BLaER1 treated with 17β-estradiol and CSF1 and Interleukin-3, amounts not matched to agents 10 nM and 100 nM (cell line): Measurements from ENCODE around the gene EDC3.

Experiments
- H3K27ac ChIP-seq, 11 experiments: shearing (Covaris generic); formaldehyde crosslinking; 2 replicates each; pipeline ENCODE4 v1.8.1; 2022
- H3K27me3 ChIP-seq, 11 experiments: shearing (Covaris generic); formaldehyde crosslinking; 2 replicates each; pipeline ENCODE4 v1.8.1; 2022
- H3K36me3 ChIP-seq, 11 experiments: shearing (Covaris generic); formaldehyde crosslinking; 2 replicates each; pipeline ENCODE4 v1.8.1; 2022
- H3K4me1 ChIP-seq, 10 experiments: shearing (Covaris generic); formaldehyde crosslinking; 2 replicates each; pipeline ENCODE4 v1.8.1; 2022
- H3K4me2 ChIP-seq, 11 experiments: shearing (Covaris generic); formaldehyde crosslinking; 2 replicates each; pipeline ENCODE4 v1.8.1; 2022
- H3K4me3 ChIP-seq, 10 experiments: shearing (Covaris generic); formaldehyde crosslinking; 2 replicates each; pipeline ENCODE4 v1.8.1; 2022
- H3K9ac ChIP-seq, 11 experiments: shearing (Covaris generic); formaldehyde crosslinking; 2 replicates each; pipeline ENCODE4 v1.8.1; 2022
- H3K9me3 ChIP-seq, 11 experiments: shearing (Covaris generic); formaldehyde crosslinking; replicated peaks in 1 of 11; 2 replicates each; pipeline ENCODE4 v1.8.1; 2022
- H4K20me1 ChIP-seq, 11 experiments: shearing (Covaris generic); formaldehyde crosslinking; 2 replicates each; pipeline ENCODE4 v1.8.1; 2022
- Cebpa-rat ChIP-seq, 11 experiments: shearing (Covaris generic); IDR thresholded peaks; 2 replicates each; pipeline ENCODE4 v1.8.1; 2022

Gene EDC3

DNA sequence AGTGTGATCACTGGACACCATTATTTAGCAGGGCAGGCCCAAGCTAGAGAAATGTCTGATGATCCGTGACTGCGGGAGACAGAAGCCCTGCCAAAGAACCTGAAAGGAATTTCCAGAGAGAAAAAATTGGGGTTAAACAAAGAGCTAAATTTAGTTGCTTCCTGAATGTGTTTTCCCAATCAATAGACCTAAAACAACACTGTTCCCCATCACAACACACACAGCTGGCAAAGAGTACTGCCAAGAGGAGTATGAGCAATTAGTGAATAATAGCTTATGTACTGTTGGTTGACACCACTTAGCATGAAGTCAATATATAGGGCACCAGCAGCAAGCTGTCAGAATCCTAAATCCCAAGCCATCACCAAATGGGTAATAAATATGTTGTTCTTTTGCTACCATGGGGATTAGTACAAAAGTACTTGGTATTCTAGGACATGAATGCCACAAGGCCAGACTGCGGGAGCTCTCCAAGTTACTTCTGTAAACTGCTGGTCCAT lies 44.5 kb downstream of the EDC3 start:
- H3K4me1 ChIP-seq, result peaks cover 38 to 63% (median 59%) of the 10 kb centered on the region in 10 experiments
- peaks cover 66 to 100% (median 96%) of the 10 kb centered on the region in 11 experiments; a peak in 21 of 22 replicates for H4K20me1 ChIP-seq
- TF ChIP-seq Cebpa-rat (IDR thresholded peaks at IDR 0.05), result no peak
- peaks cover 21 to 65% (median 31%) of the 10 kb centered on the region in 11 experiments; a peak in 21 of 22 replicates for H3K36me3 ChIP-seq
- H3K4me3 ChIP-seq, result no peak overlapping the region
- H3K27me3 ChIP-seq, result no peaks in the 10 kb centered on the region
- H3K9ac ChIP-seq, result no peak overlapping the region
- H3K4me2 ChIP-seq, result peak overlapping the region in 9 of 11 experiments; percentile 6 to 84 (median 75); a peak in 16 of 22 replicates
- no peak overlapping the region for H3K27ac ChIP-seq
- H3K9me3 ChIP-seq, result no peaks in the 10 kb centered on the region

DNA sequence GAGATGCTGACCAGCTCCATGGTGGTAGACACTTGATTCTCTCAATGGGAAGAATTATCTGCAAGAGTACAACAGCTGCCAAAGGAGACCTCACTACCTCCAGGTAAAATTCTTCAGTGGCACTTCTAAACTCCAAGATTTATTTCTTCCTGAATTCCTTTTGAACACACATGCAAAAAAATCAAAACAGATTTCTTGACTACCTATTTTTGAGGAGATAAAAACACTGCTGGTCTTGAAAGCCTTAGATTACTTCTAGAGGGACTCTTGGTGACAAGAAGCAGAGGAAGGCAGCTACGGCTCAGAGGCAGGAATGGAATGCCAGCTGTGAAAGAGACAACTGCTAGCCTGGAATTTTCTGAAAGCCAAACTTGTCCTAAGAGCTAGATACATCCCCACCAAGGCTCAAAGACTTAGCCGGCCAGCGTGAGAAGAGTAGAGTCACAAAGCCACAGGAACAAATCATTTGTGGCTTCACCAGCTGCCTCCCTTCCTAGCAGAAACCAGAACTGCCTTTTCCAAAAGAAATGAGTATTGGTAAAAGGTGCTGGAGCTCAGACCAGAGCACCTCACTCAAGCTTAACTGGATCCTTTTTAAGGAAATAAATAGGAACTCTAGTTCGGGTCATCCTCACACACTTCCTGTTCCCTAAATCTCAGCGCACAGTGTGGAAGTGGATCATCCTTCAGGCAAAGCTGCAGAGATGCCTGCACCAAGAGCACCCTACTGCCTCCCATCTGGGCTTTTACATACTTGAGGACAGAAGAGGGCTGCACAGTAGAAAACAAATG lies 47.6 kb downstream of the EDC3 start:
- Histone ChIP-seq H3K36me3 (peaks cover 24 to 74% (median 48%) of the 10 kb centered on the region in 11 experiments), H3K4me3 (no peak overlapping the region), H3K4me2 (peak overlapping the region in 2 of 11 experiments; percentile 20 to 28; a peak in 2 of 22 replicates), H3K9ac (no peak overlapping the region), H3K27ac (no peak overlapping the region), H3K9me3 (no peaks in the 10 kb centered on the region), H3K4me1 (peaks cover 19 to 33% (median 30%) of the 10 kb centered on the region in 10 experiments), H4K20me1 (peaks cover 50 to 97% (median 87%) of the 10 kb centered on the region in 11 experiments; a peak in 21 of 22 replicates), H3K27me3 (no peaks in the 10 kb centered on the region)
- TF ChIP-seq Cebpa-rat (IDR thresholded peaks at IDR 0.05), result no peak

DNA sequence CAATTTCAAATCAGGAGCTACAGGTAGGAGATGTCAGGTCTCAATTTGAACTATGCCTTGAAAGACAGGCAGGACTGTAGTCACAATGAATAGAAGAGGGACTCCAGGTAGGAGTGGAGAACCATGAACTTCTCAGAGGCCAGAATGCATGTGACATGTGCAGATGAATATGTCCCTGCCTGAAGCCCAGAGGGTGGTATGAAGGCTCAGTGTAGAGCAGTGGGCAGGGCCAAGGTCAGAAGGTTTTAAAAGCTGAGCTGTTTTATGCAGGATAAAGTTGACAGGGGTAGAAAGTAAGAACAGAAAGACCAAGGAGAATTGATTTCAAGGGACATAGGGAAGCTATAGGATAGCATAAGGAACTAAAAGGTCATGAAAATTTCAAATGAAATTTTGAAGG lies 49.3 kb downstream of the EDC3 start:
- H3K27me3 ChIP-seq, result no peaks in the 10 kb centered on the region

GRCh38 chr15:74643665-74644204 lies 52.1 kb downstream of the EDC3 start:
- peaks cover 0 to 15% (median 0%) of the 10 kb centered on the region in 10 experiments; a peak in 7 of 20 replicates for H3K4me1 ChIP-seq
- H4K20me1 ChIP-seq, result peaks cover 65 to 97% (median 87%) of the 10 kb centered on the region in 11 experiments; a peak in 21 of 22 replicates
- no peaks in the 10 kb centered on the region for H3K9me3 ChIP-seq
- H3K36me3 ChIP-seq, result peaks cover 40 to 89% (median 77%) of the 10 kb centered on the region in 11 experiments
- peak overlapping the region in 2 of 11 experiments; percentile 5 to 14; a peak in 1 of 22 replicates for H3K9ac ChIP-seq
- H3K27me3 ChIP-seq, result no peaks in the 10 kb centered on the region
- no peak overlapping the region for H3K4me2 ChIP-seq
- H3K4me3 ChIP-seq, result no peak overlapping the region
- peak overlapping the region in 1 of 11 experiments; percentile 14; a peak in 1 of 22 replicates for H3K27ac ChIP-seq
- TF ChIP-seq Cebpa-rat (IDR thresholded peaks at IDR 0.05), result no peak

More for the DNA sequence above, 49.3 kb downstream of the EDC3 start:
- H3K4me1 ChIP-seq, result peaks cover 10 to 21% (median 13%) of the 10 kb centered on the region in 10 experiments
- H4K20me1 ChIP-seq, result peaks cover 55 to 97% (median 87%) of the 10 kb centered on the region in 11 experiments; a peak in 21 of 22 replicates
- H3K27ac ChIP-seq, result no peak overlapping the region
- H3K36me3 ChIP-seq, result peaks cover 34 to 84% (median 65%) of the 10 kb centered on the region in 11 experiments
- no peak overlapping the region for H3K4me3 ChIP-seq
- no peak overlapping the region for H3K4me2 ChIP-seq
- no peak overlapping the region for H3K9ac ChIP-seq
- H3K9me3 ChIP-seq, result no peaks in the 10 kb centered on the region
- no peak for TF ChIP-seq Cebpa-rat (IDR thresholded peaks at IDR 0.05)

- peak overlapping the region in 2 of 11 experiments; percentile 11 to 14; a peak in 1 of 22 replicates for H3K27ac ChIP-seq
- H3K4me2 ChIP-seq, result no peak overlapping the region
- H4K20me1 ChIP-seq, result peaks cover 58 to 96% (median 80%) of the 10 kb centered on the region in 11 experiments; a peak in 21 of 22 replicates
- H3K36me3 ChIP-seq, result peaks cover 46 to 92% (median 77%) of the 10 kb centered on the region in 11 experiments
- peak overlapping the region in 3 of 11 experiments; percentile 6 to 14 (median 8); a peak in 1 of 22 replicates for H3K9ac ChIP-seq
- H3K4me3 ChIP-seq, result no peak overlapping the region
- no peaks in the 10 kb centered on the region for H3K27me3 ChIP-seq
- H3K9me3 ChIP-seq, result no peaks in the 10 kb centered on the region
- TF ChIP-seq Cebpa-rat (IDR thresholded peaks at IDR 0.05), result no peak
- peaks cover 0 to 9% (median 0%) of the 10 kb centered on the region in 10 experiments; a peak in 3 of 20 replicates for H3K4me1 ChIP-seq
Observed at GRCh38 chr15:74642734-74643664, 52.8 kb downstream of the EDC3 start.

- Histone ChIP-seq H4K20me1 (peaks cover 51 to 95% (median 74%) of the 10 kb centered on the region in 11 experiments; a peak in 21 of 22 replicates), H3K4me3 (no peak overlapping the region), H3K9me3 (no peaks in the 10 kb centered on the region), H3K4me1 (peaks cover 0 to 9% (median 0%) of the 10 kb centered on the region in 10 experiments; a peak in 3 of 20 replicates), H3K36me3 (peaks cover 53 to 94% (median 77%) of the 10 kb centered on the region in 11 experiments), H3K9ac (0 out of 22 replicates have a peak overlapping the region, but pooled peaks of 1 of the 11 experiments have one; percentile 8), H3K4me2 (no peak overlapping the region), H3K27me3 (no peaks in the 10 kb centered on the region), H3K27ac (peak overlapping the region in 2 of 11 experiments; percentile 11 to 14; a peak in 1 of 22 replicates)
- no peak for TF ChIP-seq Cebpa-rat (IDR thresholded peaks at IDR 0.05)
Observed at GRCh38 chr15:74642348-74642733, 53.5 kb downstream of the EDC3 start.

DNA sequence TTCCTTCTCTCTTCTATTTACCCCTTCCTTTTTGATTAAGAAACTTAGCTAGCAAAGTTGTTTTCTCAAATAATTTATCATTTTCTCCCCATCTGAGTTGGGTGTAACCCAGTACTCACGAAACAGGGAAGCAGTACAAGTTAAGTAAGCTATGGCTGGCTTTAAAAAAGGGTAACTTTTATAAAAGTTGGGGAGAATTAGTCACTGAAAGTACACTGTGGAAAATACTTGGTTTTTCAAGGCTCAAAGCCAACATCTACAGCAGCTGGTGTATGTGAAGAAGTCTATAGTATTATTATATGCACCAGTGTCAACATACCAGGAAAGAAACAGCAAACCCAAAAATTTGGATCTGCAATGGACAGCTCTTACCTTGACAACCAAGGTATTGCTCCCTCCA lies 54.7 kb downstream of the EDC3 start:
- peaks cover 43 to 95% (median 73%) of the 10 kb centered on the region in 11 experiments; a peak in 20 of 22 replicates for H4K20me1 ChIP-seq
- peaks cover 0 to 9% (median 0%) of the 10 kb centered on the region in 10 experiments; a peak in 3 of 20 replicates for H3K4me1 ChIP-seq
- H3K4me2 ChIP-seq, result no peak overlapping the region; a peak in 1 of 22 replicates
- no peaks in the 10 kb centered on the region for H3K27me3 ChIP-seq
- H3K36me3 ChIP-seq, result peaks cover 60 to 97% (median 87%) of the 10 kb centered on the region in 11 experiments
- no peak overlapping the region for H3K27ac ChIP-seq
- TF ChIP-seq Cebpa-rat (IDR thresholded peaks at IDR 0.05), result no peak
- no peaks in the 10 kb centered on the region for H3K9me3 ChIP-seq
- H3K4me3 ChIP-seq, result no peak overlapping the region
- H3K9ac ChIP-seq, result no peak overlapping the region

GRCh38 chr15:74636984-74637383 lies 58.8 kb downstream of the EDC3 start:
- Histone ChIP-seq H3K4me3 (no peak overlapping the region), H3K36me3 (peaks cover 92 to 100% (median 98%) of the 10 kb centered on the region in 11 experiments), H3K27me3 (no peaks in the 10 kb centered on the region), H3K4me2 (no peak overlapping the region), H4K20me1 (peaks cover 53 to 97% (median 77%) of the 10 kb centered on the region in 11 experiments; a peak in 21 of 22 replicates), H3K27ac (no peak overlapping the region), H3K9me3 (no peaks in the 10 kb centered on the region), H3K4me1 (no peaks in the 10 kb centered on the region; a peak in 1 of 20 replicates), H3K9ac (0 out of 22 replicates have a peak overlapping the region, but pooled peaks of 1 of the 11 experiments have one; percentile 7)
- TF ChIP-seq Cebpa-rat (IDR thresholded peaks at IDR 0.05), result no peak
